ENCODE results near the gene KCNMB4. TPM values are rescaled to one million over a fixed set of nuclear protein-coding genes. Genes with fewer than 3 reads are reported as not detected.

KCNMB4 gene
- total RNA-seq, 1 donor from 2014 or later = 6.0 TPM

DNA sequence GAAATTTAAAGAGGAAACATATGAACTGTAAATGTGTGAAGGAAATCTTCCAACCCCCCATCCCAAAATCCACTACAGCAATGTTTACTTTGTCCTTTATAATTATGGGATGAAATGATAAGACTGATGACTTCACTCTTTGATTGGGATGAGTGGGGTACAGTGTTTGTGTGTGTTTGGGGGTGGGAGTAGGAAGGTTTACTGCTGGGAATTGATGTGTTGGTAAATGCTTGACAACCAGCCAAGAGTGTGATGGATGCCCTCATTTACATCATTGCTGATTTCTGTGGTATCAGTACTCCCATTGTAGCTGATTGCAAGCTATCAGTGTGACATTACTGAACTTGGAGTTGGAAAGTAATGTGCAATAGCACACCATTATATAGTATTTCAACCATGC lies 90.9 kb downstream of the KCNMB4 start:
- DNase-seq (no peak), ATAC-seq (no peak)
- H3K4me3 ChIP-seq = no peak overlapping the region
- H3K36me3 ChIP-seq = no peaks in the 10 kb centered on the region
- no peak overlapping the region for H3K27ac ChIP-seq
- H3K9me3 ChIP-seq = no peaks in the 10 kb centered on the region
- intact Hi-C loops (cut with DNase I) = no loop called here
- no peaks in the 10 kb centered on the region for H3K4me1 ChIP-seq
- TF ChIP-seq, protein P1, sequence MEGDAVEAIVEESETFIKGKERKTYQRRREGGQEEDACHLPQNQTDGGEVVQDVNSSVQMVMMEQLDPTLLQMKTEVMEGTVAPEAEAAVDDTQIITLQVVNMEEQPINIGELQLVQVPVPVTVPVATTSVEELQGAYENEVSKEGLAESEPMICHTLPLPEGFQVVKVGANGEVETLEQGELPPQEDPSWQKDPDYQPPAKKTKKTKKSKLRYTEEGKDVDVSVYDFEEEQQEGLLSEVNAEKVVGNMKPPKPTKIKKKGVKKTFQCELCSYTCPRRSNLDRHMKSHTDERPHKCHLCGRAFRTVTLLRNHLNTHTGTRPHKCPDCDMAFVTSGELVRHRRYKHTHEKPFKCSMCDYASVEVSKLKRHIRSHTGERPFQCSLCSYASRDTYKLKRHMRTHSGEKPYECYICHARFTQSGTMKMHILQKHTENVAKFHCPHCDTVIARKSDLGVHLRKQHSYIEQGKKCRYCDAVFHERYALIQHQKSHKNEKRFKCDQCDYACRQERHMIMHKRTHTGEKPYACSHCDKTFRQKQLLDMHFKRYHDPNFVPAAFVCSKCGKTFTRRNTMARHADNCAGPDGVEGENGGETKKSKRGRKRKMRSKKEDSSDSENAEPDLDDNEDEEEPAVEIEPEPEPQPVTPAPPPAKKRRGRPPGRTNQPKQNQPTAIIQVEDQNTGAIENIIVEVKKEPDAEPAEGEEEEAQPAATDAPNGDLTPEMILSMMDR (IDR thresholded peaks at IDR 0.05) = no peak
- H3K27me3 ChIP-seq = no peaks in the 10 kb centered on the region

DNA sequence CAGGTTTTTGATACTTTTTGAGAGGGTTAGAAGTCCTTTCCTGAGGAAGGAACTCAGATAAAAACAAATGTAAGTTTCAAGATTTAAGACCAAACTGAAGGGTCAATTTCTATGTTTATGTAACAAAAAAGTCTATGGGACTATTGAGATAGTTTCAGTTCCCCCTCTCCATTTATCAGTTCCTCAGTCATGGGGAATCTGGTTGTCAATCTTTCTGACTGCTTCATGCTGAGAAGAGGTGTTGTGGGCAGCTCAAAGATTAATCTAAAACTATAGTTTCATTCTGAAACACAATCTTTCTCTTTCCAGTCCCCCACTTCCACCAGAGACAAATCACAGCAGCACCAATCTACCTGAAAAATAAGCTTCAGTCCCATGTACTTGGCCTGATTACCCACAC lies 93.7 kb downstream of the KCNMB4 start:
- intact Hi-C loops (cut with DNase I) = no loop called here
- Histone ChIP-seq H3K9me3 (no peaks in the 10 kb centered on the region), H3K27ac (no peak overlapping the region), H3K36me3 (no peaks in the 10 kb centered on the region), H3K4me1 (no peaks in the 10 kb centered on the region), H3K27me3 (no peaks in the 10 kb centered on the region), H3K4me3 (no peak overlapping the region)
- TF ChIP-seq, protein P1 (IDR thresholded peaks at IDR 0.05) = no peak
- DNase-seq = no peak
- ATAC-seq = no peak

DNA sequence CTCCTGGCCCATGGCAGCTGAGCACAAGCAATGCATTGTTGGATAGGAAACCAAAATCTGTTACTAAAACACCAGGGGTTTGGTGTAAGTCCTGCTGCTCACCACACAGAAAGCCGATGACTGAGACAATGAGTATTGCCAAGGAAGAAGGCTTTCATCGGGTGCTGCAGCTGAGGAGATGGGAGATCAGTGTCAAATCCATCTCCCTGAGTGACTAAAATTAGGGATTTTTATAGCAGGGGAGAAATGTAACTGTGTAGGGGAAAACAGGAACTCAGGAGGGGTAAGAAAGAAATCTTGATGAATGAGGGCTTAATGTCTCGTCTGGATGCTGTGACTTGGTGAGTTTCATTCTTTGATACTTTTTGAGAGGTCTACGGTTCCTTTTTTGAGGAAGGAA lies 97.9 kb downstream of the KCNMB4 start:
- Histone ChIP-seq H3K4me1 (no peaks in the 10 kb centered on the region), H3K4me3 (no peak overlapping the region), H3K36me3 (no peaks in the 10 kb centered on the region), H3K9me3 (no peaks in the 10 kb centered on the region), H3K27me3 (no peaks in the 10 kb centered on the region), H3K27ac (no peak overlapping the region)
- DNase-seq = no peak
- intact Hi-C loops (cut with DNase I) = no loop called here
- TF ChIP-seq, protein P1 (IDR thresholded peaks at IDR 0.05) = no peak
- ATAC-seq = no peak

DNA sequence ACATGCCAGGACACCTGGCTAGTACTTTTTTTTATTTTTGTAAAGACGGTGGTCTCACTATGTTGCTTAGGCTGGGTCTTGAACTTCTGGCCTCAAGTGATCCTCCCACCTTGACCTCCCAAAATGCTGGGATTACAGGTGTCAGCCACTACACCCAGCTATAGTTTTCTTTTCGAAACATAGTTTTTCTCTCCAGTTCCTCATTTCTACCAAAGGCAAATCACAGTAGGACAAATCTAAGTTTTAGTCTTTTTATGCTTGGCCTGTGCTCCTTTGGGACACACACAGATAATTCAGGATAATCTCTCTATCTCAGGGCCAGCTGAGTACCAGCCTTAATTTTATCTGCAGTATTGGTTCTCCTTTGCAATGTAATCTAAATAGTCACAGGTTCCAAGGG lies 100.7 kb downstream of the KCNMB4 start:
- DNase-seq (no peak), ATAC-seq (no peak)
- TF ChIP-seq, protein P1 (IDR thresholded peaks at IDR 0.05) = no peak
- no peaks in the 10 kb centered on the region for H3K27me3 ChIP-seq
- no peaks in the 10 kb centered on the region for H3K9me3 ChIP-seq
- H3K36me3 ChIP-seq = no peaks in the 10 kb centered on the region
- H3K4me3 ChIP-seq = no peak overlapping the region
- H3K27ac ChIP-seq = no peak overlapping the region
- intact Hi-C loops (cut with DNase I) = no loop called here
- no peaks in the 10 kb centered on the region for H3K4me1 ChIP-seq

DNA sequence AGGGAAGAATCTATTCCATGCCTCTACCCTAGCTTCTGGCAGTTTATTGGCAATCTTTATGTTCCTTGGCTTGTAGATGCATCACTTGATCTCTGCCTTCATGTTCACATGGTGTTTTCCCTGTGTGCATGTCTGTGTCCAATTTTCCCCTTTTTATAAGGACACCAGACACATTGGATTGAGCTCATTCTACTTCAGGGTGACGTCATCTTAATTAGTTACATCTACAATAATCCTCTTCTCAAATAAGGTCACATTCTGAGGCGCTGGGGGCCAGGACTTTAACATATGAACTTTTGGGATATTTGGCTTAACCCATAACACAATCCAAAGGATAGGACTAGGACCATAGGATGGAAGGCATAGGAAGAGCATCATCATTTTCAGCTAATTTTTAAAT lies 101.4 kb downstream of the KCNMB4 start:
- Histone ChIP-seq H3K36me3 (no peaks in the 10 kb centered on the region), H3K27ac (no peak overlapping the region), H3K9me3 (no peaks in the 10 kb centered on the region), H3K4me3 (no peak overlapping the region), H3K4me1 (no peaks in the 10 kb centered on the region), H3K27me3 (no peaks in the 10 kb centered on the region)
- no peak for DNase-seq
- ATAC-seq = no peak
- TF ChIP-seq, protein P1 (IDR thresholded peaks at IDR 0.05) = no peak
- intact Hi-C loops (cut with DNase I) = no loop called here

All from upper lobe of right lung (tissue), 1 donor.